Heart left ventricle (tissue), 11 donors: ENCODE data around the gene CAPN9. TPM values are rescaled to one million over a fixed set of nuclear protein-coding genes. Genes with fewer than 3 reads are reported as not detected.

Experiments
- polyA plus RNA-seq, 2 donors: library from polyadenylated mRNA; stranded (reverse); fragments of 200-250 nt; gene quantifications; one replicate each; pipeline ENCODE4 v1.2.3, GENCODE V29; 2013
- total RNA-seq, 9 donors: library from RNA; depleted of rRNA in 2 of 9; stranded (reverse); fragments of >200 nt in 2 of 9; fragmentation: NEBNext Ultra II Directional in 3 of 9; extraction: Animal tissue kit (Norgen Biotek cat#: 25700) in 3 of 9; gene quantifications; one replicate each; pipeline versions ENCODE4 v1.1.0 to v1.2.4, GENCODE V29; 2016 to 2023
- donor health status: ischemic (EF 13 %, LVEDD 7.1; RV severe dilation, severe dysfunction).
- donor health status: healthy with polysubstance abuse.
- donor health status: DM: no; HTN: yes; CAD: no.
- donor health status: DM: no; HTN: no; CAD: no.
- donor health status: ischemic (EF 25% LVEDD 5.7; RV mildly dilated, moderate dysfunction).
- donor health status: healthy.
- donor health status: DM: yes; HTN: yes; CAD: no.
- donor health status: PGD.
- donor health status: nonischemic (EF 23%, LVEDD 6.1; RV moderate dilation, normal function).

CAPN9 gene
- total and polyA plus RNA-seq, 11 donors = 0.04 to 0.31 (median 0.17) TPM; not detected in 7

Other genes starting within 250 kb of the CAPN9 start
- gene COG2, start 104.9 kb upstream of the CAPN9 start, total RNA-seq = 10 to 100 TPM; 22.8 to 31.4 (median 25.3) TPM
- 10 to 100 TPM in 1 of 2 donors, 1 to 10 TPM in 1; 9.2 to 18.3 TPM for gene COG2, start 104.9 kb upstream of the CAPN9 start, polyA plus RNA-seq
- 100 to 1,000 TPM in 1 of 9 donors, 10 to 100 TPM in 8; 37.1 to 182 (median 69.8) TPM for gene AGT, start 33.3 kb upstream of the CAPN9 start, total RNA-seq
- gene AGT, start 33.3 kb upstream of the CAPN9 start, polyA plus RNA-seq = 10 to 100 TPM; 44.2 to 72.5 TPM
- gene C1orf198, start 121.1 kb downstream of the CAPN9 start, total RNA-seq = 100 to 1,000 TPM in 1 of 9 donors, 10 to 100 TPM in 8; 29.7 to 145 (median 63.8) TPM
- gene C1orf198, start 121.1 kb downstream of the CAPN9 start, polyA plus RNA-seq = 10 to 100 TPM; 23.1 to 72.8 TPM
- gene TTC13, start 231.5 kb downstream of the CAPN9 start, total RNA-seq = 1 to 10 TPM; 5.8 to 9.6 (median 6.9) TPM
- 1 to 10 TPM; 3.7 to 8.0 TPM for gene TTC13, start 231.5 kb downstream of the CAPN9 start, polyA plus RNA-seq
- gene ARV1, start 231.7 kb downstream of the CAPN9 start, total RNA-seq = 10 to 100 TPM; 16.3 to 24.8 (median 22.0) TPM
- gene ARV1, start 231.7 kb downstream of the CAPN9 start, polyA plus RNA-seq = 10 to 100 TPM; 24.5 to 49.7 TPM